Stimulated activated CD4-positive, alpha-beta T cell treated with anti-CD3 and anti-CD28 coated beads, Interleukin-2, amount 100 ng/mL, for 24 hours (primary cell): ENCODE measurements around the gene CARHSP1.

Source experiments
- DNase-seq, 2 donors: peaks; one replicate each; pipeline ENCODE4 v3.0.0-alpha.2; 2020

Gene CARHSP1

GRCh38 chr16:8869212-8869987, 594 bp upstream of the CARHSP1 start:
- DNase-seq, result no peak

- peak; percentile 32 to 64 for DNase-seq
These were observed 832 bp downstream of the CARHSP1 start for GRCh38 chr16:8867932-8868415.

- peak in 1 of 2 donors; percentile 40 for DNase-seq
These were observed 1.4 kb downstream of the CARHSP1 start for GRCh38 chr16:8867216-8867931.

GRCh38 chr16:8866884-8867215, 2.0 kb downstream of the CARHSP1 start:
- DNase-seq, result no peak

GRCh38 chr16:8866118-8866883, 2.5 kb downstream of the CARHSP1 start:
- no peak for DNase-seq

GRCh38 chr16:8865145-8865882, 3.5 kb downstream of the CARHSP1 start:
- no peak for DNase-seq

- DNase-seq, result no peak
These were observed 4.2 kb downstream of the CARHSP1 start for GRCh38 chr16:8864480-8865110.

- DNase-seq, result no peak
These were observed 5.0 kb downstream of the CARHSP1 start for GRCh38 chr16:8863594-8864424.

- DNase-seq, result no peak
These were observed 6.3 kb downstream of the CARHSP1 start for GRCh38 chr16:8862309-8863130.

- DNase-seq, result no peak
These were observed 7.1 kb downstream of the CARHSP1 start for GRCh38 chr16:8861563-8862308.

- no peak for DNase-seq
These were observed 8.6 kb downstream of the CARHSP1 start for GRCh38 chr16:8859913-8860881.

GRCh38 chr16:8858994-8859912, 9.6 kb downstream of the CARHSP1 start:
- DNase-seq, result no peak

GRCh38 chr16:8855972-8856371, 12.8 kb downstream of the CARHSP1 start:
- DNase-seq, result no peak

- no peak for DNase-seq
These were observed 13.6 kb downstream of the CARHSP1 start for GRCh38 chr16:8855051-8855786.

- DNase-seq, result no peak
These were observed 14.4 kb downstream of the CARHSP1 start for GRCh38 chr16:8854298-8854948.

- DNase-seq, result no peak
These were observed 15.2 kb downstream of the CARHSP1 start for GRCh38 chr16:8853611-8854010.
